Type B pancreatic cell (in vitro differentiated cells): ENCODE results near the gene MTA1. TPM values are rescaled to one million over a fixed set of nuclear protein-coding genes. Genes with fewer than 3 reads are reported as not detected.

Source experiments
- DNase-seq: peaks from one replicate; pipeline ENCODE4 v3.0.0; 2021; ENCODE audit warnings: mixed read lengths; ENCODE audit not compliant: unreplicated experiment; ENCODE audit errors: extremely low spot score
- H3K27ac Mint-ChIP-seq: 2 replicates; pipeline ENCODE4 v1.8.0; 2021; ENCODE audit warnings: mild to moderate bottlenecking, mixed read lengths
- H3K27me3 Mint-ChIP-seq: 2 replicates; pipeline ENCODE4 v1.8.0; 2021; ENCODE audit warnings: mixed read lengths
- H3K36me3 Mint-ChIP-seq: 2 replicates; pipeline ENCODE4 v1.8.0; 2021; ENCODE audit warnings: mixed read lengths
- H3K4me1 Mint-ChIP-seq: one replicate; pipeline ENCODE4 v1.8.0; 2021; ENCODE audit warnings: mixed read lengths; ENCODE audit not compliant: unreplicated experiment
- H3K4me3 Mint-ChIP-seq: 2 replicates; pipeline ENCODE4 v1.8.0; 2021; ENCODE audit warnings: mild to moderate bottlenecking, mixed read lengths
- H3K9me3 Mint-ChIP-seq: 2 replicates; pipeline ENCODE4 v1.8.0; 2021; ENCODE audit warnings: mixed read lengths
- total RNA-seq: library from RNA; stranded (reverse); gene quantifications from 2 replicates; pipeline ENCODE4 v1.2.1, GENCODE V29; 2021; ENCODE audit warnings: low replicate concordance
- TF ChIP-seq, protein P1 (sequence below): fragments of 200-600 bp; sonication (generic); conservative IDR thresholded peaks from 2 replicates; pipeline ENCODE4 v1.5.0; 2021; ENCODE audit warnings: antibody characterized with exemption, mild to moderate bottlenecking

The MTA1 gene
- total RNA-seq, 1 donor from 2014 or later: 194 TPM

- no peak overlapping the region for H3K4me3 Mint-ChIP-seq
- no peak for DNase-seq
- no peaks in the 10 kb centered on the region for H3K27me3 Mint-ChIP-seq
- TF ChIP-seq, protein P1, sequence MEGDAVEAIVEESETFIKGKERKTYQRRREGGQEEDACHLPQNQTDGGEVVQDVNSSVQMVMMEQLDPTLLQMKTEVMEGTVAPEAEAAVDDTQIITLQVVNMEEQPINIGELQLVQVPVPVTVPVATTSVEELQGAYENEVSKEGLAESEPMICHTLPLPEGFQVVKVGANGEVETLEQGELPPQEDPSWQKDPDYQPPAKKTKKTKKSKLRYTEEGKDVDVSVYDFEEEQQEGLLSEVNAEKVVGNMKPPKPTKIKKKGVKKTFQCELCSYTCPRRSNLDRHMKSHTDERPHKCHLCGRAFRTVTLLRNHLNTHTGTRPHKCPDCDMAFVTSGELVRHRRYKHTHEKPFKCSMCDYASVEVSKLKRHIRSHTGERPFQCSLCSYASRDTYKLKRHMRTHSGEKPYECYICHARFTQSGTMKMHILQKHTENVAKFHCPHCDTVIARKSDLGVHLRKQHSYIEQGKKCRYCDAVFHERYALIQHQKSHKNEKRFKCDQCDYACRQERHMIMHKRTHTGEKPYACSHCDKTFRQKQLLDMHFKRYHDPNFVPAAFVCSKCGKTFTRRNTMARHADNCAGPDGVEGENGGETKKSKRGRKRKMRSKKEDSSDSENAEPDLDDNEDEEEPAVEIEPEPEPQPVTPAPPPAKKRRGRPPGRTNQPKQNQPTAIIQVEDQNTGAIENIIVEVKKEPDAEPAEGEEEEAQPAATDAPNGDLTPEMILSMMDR: no peak
- peaks cover 4% of the 10 kb centered on the region for H3K36me3 Mint-ChIP-seq
- no peaks in the 10 kb centered on the region for H3K9me3 Mint-ChIP-seq
- no peak overlapping the region for H3K27ac Mint-ChIP-seq
- H3K4me1 Mint-ChIP-seq: no peaks in the 10 kb centered on the region
These were observed 34.2 kb downstream of the MTA1 start for GRCh38 chr14:105453847-105454246.

GRCh38 chr14:105455086-105455640 lies 35.5 kb downstream of the MTA1 start:
- Mint-ChIP-seq H3K27me3 (no peaks in the 10 kb centered on the region), H3K27ac (no peak overlapping the region), H3K9me3 (no peaks in the 10 kb centered on the region), H3K4me1 (no peaks in the 10 kb centered on the region), H3K4me3 (no peak overlapping the region), H3K36me3 (peaks cover 4% of the 10 kb centered on the region)
- TF ChIP-seq, protein P1: no peak
- DNase-seq: no peak

GRCh38 chr14:105455766-105456660 lies 36.4 kb downstream of the MTA1 start:
- Mint-ChIP-seq H3K27me3 (no peaks in the 10 kb centered on the region), H3K4me1 (no peaks in the 10 kb centered on the region)
- TF ChIP-seq, protein P1: no peak

GRCh38 chr14:105456736-105457617 lies 37.4 kb downstream of the MTA1 start:
- DNase-seq: no peak
- Mint-ChIP-seq H3K4me3 (no peak overlapping the region), H3K27ac (no peak overlapping the region), H3K36me3 (peaks cover 4% of the 10 kb centered on the region), H3K9me3 (no peaks in the 10 kb centered on the region), H3K4me1 (no peaks in the 10 kb centered on the region), H3K27me3 (no peaks in the 10 kb centered on the region)
- TF ChIP-seq, protein P1: no peak

More at GRCh38 chr14:105455766-105456660, 36.4 kb downstream of the MTA1 start:
- H3K27ac Mint-ChIP-seq: no peak overlapping the region
- peaks cover 4% of the 10 kb centered on the region for H3K36me3 Mint-ChIP-seq
- no peak overlapping the region for H3K4me3 Mint-ChIP-seq
- no peaks in the 10 kb centered on the region for H3K9me3 Mint-ChIP-seq
- DNase-seq: no peak

DNA sequence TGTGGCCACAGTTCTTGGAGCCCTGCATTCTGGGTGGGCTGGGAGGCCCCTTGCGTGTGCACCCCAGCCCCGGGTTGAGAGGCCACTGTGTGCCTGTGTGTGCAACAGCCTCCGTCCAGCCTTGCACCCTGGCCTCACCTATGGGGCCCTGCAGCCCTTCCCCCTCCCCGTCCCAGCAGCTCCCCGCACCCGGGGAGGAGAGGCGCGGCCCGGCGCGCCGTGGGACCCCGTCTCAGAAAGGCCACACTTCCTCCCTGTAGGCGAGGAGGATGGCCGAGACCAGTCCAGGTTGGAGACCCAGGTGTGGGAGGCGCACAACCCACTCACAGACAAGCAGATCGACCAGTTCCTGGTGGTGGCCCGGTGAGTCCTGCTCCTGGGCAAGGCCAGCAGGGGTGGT lies 38.4 kb downstream of the MTA1 start:
- H3K27ac Mint-ChIP-seq: no peak overlapping the region
- no peaks in the 10 kb centered on the region for H3K4me1 Mint-ChIP-seq
- DNase-seq: no peak
- TF ChIP-seq, protein P1: no peak
- H3K4me3 Mint-ChIP-seq: no peak overlapping the region
- H3K36me3 Mint-ChIP-seq: no peaks in the 10 kb centered on the region
- no peaks in the 10 kb centered on the region for H3K9me3 Mint-ChIP-seq
- no peaks in the 10 kb centered on the region for H3K27me3 Mint-ChIP-seq
